ENCODE results near the gene KAT7. TPM values are rescaled to one million over a fixed set of nuclear protein-coding genes. Genes with fewer than 3 reads are reported as not detected.
"Not testable (repeated sequence)": the region's sequence is repeated elsewhere in the genome, so short reads cannot be mapped to it uniquely, and the experiment has no call there.

KAT7 gene
- total RNA-seq, 2 donors from 2014 or later = 191 to 201 TPM

- Mint-ChIP-seq H3K27ac (no peak overlapping the region), H3K4me1 (peaks cover 9% of the 10 kb centered on the region), H3K36me3 (ENCODE audit: low read depth) (peaks cover 5% of the 10 kb centered on the region), H3K27me3 (no peaks in the 10 kb centered on the region), H3K4me3 (peak overlapping the region; percentile 25)
- ATAC-seq (no peak), DNase-seq (no peak)
- no peaks in the 10 kb centered on the region for H3K9me3 ChIP-seq (ENCODE audit: control insufficient read depth, low read length, poor library complexity, severe bottlenecking)
Observed at GRCh38 chr17:49825645-49826044, 37.2 kb downstream of the KAT7 start.

- H3K4me3 Mint-ChIP-seq; H3K36me3 Mint-ChIP-seq (ENCODE audit: low read depth); ATAC-seq; H3K9me3 ChIP-seq (ENCODE audit: control insufficient read depth, low read length, poor library complexity, severe bottlenecking); H3K27me3 Mint-ChIP-seq; H3K4me1 Mint-ChIP-seq; DNase-seq: not testable (repeated sequence)
- H3K27ac Mint-ChIP-seq = peak overlapping the region; percentile 47
Observed at GRCh38 chr17:49828325-49828724, 39.8 kb downstream of the KAT7 start.

DNA sequence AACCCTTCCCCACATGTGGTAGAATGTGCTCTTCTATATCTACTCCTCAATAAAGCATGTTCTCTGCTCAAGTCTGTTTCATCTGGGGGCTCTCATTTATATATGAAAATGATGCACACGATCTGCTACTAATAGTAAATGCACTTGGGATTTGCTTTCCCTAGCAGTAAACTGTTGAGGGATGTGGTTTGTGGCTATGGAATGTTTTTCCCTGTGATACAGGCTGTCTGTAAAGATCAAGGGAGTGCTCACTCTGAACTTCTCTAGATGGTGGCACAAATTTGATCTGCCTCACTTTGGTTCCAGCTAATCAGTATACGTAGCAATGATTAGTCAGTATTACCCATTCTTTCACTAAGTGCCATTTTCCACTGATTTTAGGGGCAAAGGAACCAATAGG lies 40.5 kb downstream of the KAT7 start:
- Mint-ChIP-seq H3K27ac (peak overlapping the region; percentile 47), H3K4me1 (peaks cover 5% of the 10 kb centered on the region), H3K36me3 (ENCODE audit: low read depth) (peaks cover 3% of the 10 kb centered on the region), H3K4me3 (no peak overlapping the region), H3K27me3 (no peaks in the 10 kb centered on the region)
- ATAC-seq (no peak), DNase-seq (no peak)
- H3K9me3 ChIP-seq (ENCODE audit: control insufficient read depth, low read length, poor library complexity, severe bottlenecking) = no peaks in the 10 kb centered on the region

- H3K36me3 Mint-ChIP-seq (ENCODE audit: low read depth) = peaks cover 3% of the 10 kb centered on the region
- no peaks in the 10 kb centered on the region for H3K9me3 ChIP-seq (ENCODE audit: control insufficient read depth, low read length, poor library complexity, severe bottlenecking)
- no peak for DNase-seq
- H3K4me1 Mint-ChIP-seq = peaks cover 9% of the 10 kb centered on the region
- H3K27ac Mint-ChIP-seq = no peak overlapping the region
- H3K27me3 Mint-ChIP-seq = no peaks in the 10 kb centered on the region
- ATAC-seq = no peak
- no peak overlapping the region for H3K4me3 Mint-ChIP-seq
Observed at GRCh38 chr17:49830605-49831004, 42.1 kb downstream of the KAT7 start.

DNA sequence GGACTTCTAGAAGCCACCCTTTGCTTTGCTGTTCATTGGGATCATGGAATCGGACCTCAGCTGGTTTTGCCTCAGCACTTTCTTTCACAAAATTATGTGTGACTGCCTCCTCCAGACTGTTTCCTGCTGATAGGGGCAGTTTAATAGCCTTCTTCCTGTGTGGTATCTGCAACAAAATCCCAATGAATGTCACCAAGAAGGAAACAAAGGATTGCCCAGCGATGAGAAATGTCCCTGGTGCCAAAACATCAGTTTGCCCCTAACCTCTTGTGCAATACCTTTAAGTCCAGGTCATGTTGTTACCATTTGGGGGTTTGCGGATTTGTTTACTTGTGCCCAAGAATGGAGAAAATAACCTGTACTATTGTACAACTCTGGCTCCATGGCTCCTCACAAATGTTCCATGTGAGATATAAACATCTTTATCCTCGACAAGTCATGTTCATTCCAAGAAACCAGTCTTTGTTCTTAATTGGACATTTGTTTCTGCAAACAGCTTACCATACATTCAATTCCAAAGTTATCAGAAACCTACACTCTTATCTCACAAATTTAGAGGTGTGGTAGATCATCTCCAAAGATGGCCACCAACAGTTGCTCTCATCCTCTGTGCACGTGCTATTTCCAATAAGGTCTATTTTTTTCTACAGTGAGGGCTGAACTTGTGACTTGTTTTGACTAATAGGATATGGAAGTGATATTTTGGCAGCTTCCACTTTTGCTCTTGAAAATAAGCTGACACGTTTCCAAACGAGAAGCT lies 44.5 kb downstream of the KAT7 start:
- H3K27me3 Mint-ChIP-seq = no peaks in the 10 kb centered on the region
- no peak for DNase-seq
- no peak for ATAC-seq
- peaks cover 13% of the 10 kb centered on the region for H3K4me1 Mint-ChIP-seq
- H3K36me3 Mint-ChIP-seq (ENCODE audit: low read depth) = peaks cover 5% of the 10 kb centered on the region
- H3K9me3 ChIP-seq (ENCODE audit: control insufficient read depth, low read length, poor library complexity, severe bottlenecking) = no peaks in the 10 kb centered on the region
- peak overlapping the region; percentile 75 for H3K27ac Mint-ChIP-seq
- H3K4me3 Mint-ChIP-seq = no peak overlapping the region

- Mint-ChIP-seq H3K4me1 (peaks cover 12% of the 10 kb centered on the region), H3K27me3 (no peaks in the 10 kb centered on the region), H3K4me3 (no peak overlapping the region), H3K36me3 (ENCODE audit: low read depth) (peaks cover 5% of the 10 kb centered on the region), H3K27ac (peak overlapping the region; percentile 75)
- ATAC-seq = no peak
- DNase-seq = no peak
- no peaks in the 10 kb centered on the region for H3K9me3 ChIP-seq (ENCODE audit: control insufficient read depth, low read length, poor library complexity, severe bottlenecking)
Observed at GRCh38 chr17:49834118-49834743, 45.8 kb downstream of the KAT7 start.

GRCh38 chr17:49835472-49835871 lies 47.0 kb downstream of the KAT7 start:
- Mint-ChIP-seq H3K4me1 (peaks cover 15% of the 10 kb centered on the region), H3K36me3 (ENCODE audit: low read depth) (peaks cover 5% of the 10 kb centered on the region), H3K4me3 (peak overlapping the region; percentile 60), H3K27me3 (no peaks in the 10 kb centered on the region), H3K27ac (peak overlapping the region; percentile 75)
- ATAC-seq = no peak
- no peaks in the 10 kb centered on the region for H3K9me3 ChIP-seq (ENCODE audit: control insufficient read depth, low read length, poor library complexity, severe bottlenecking)
- DNase-seq = no peak

DNA sequence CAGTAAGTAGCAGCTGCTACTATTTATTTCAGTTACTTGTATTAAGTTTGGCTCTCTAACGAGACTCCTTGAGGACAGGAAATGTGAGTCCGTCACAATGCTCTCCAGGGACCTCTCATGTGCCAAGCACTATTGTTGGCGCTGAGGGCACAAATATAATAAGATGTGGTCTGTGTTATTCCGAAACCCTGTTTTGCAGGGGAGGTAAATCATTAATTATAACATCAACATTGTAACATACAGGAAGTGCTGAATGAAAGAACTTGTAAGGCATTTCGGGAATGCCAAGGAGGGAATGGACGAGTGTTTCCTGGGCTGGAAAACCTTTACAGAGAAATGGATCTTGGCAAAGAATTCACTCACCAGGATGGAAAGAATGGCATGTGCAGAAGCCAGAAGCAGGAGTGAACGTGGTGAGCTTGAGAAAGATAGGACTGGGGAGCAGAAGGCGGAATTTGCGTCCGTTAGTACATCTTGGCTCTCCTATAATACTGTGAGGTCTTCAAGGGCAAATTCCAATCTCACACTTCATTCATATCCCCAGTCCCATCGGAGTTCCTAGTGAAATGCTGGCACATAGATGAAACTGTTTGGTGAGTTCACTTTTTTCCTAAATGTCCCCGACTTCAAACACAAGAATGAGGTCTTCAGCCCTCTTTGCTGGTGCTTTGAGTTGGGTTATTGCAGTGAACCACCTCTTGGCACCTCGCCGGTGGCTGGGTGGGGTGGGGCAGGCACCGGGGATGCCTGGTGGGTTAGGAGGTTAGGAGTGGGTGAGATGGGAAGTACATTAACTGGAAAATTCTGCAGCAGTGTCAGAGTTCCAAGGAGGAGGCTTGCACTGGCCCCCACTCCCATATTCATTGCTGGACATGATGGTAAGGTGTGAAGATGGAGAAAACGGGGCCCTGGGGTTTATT lies 47.9 kb downstream of the KAT7 start:
- ATAC-seq (no peak), DNase-seq (no peak)
- Mint-ChIP-seq H3K27ac (peak overlapping the region; percentile 78), H3K4me1 (peaks cover 15% of the 10 kb centered on the region), H3K27me3 (no peaks in the 10 kb centered on the region), H3K4me3 (peak overlapping the region; percentile 46), H3K36me3 (ENCODE audit: low read depth) (peaks cover 5% of the 10 kb centered on the region)
- H3K9me3 ChIP-seq (ENCODE audit: control insufficient read depth, low read length, poor library complexity, severe bottlenecking) = no peaks in the 10 kb centered on the region

GRCh38 chr17:49839455-49839854 lies 51.0 kb downstream of the KAT7 start:
- no peaks in the 10 kb centered on the region for H3K9me3 ChIP-seq (ENCODE audit: control insufficient read depth, low read length, poor library complexity, severe bottlenecking)
- Mint-ChIP-seq H3K27ac (no peak overlapping the region), H3K36me3 (ENCODE audit: low read depth) (peaks cover 8% of the 10 kb centered on the region), H3K27me3 (no peaks in the 10 kb centered on the region), H3K4me1 (peaks cover 13% of the 10 kb centered on the region), H3K4me3 (peak overlapping the region; percentile 62)
- ATAC-seq (no peak), DNase-seq (no peak)

- ATAC-seq (no peak), DNase-seq (no peak)
- peaks cover 15% of the 10 kb centered on the region for H3K4me1 Mint-ChIP-seq
- H3K4me3 Mint-ChIP-seq = no peak overlapping the region
- peaks cover 3% of the 10 kb centered on the region for H3K36me3 Mint-ChIP-seq (ENCODE audit: low read depth)
- no peaks in the 10 kb centered on the region for H3K9me3 ChIP-seq (ENCODE audit: control insufficient read depth, low read length, poor library complexity, severe bottlenecking)
- no peaks in the 10 kb centered on the region for H3K27me3 Mint-ChIP-seq
- H3K27ac Mint-ChIP-seq = no peak overlapping the region
Observed at GRCh38 chr17:49841548-49841947, 53.1 kb downstream of the KAT7 start.

- H3K27ac Mint-ChIP-seq = no peak overlapping the region
Observed at GRCh38 chr17:49842371-49842770, 53.9 kb downstream of the KAT7 start.

DNA sequence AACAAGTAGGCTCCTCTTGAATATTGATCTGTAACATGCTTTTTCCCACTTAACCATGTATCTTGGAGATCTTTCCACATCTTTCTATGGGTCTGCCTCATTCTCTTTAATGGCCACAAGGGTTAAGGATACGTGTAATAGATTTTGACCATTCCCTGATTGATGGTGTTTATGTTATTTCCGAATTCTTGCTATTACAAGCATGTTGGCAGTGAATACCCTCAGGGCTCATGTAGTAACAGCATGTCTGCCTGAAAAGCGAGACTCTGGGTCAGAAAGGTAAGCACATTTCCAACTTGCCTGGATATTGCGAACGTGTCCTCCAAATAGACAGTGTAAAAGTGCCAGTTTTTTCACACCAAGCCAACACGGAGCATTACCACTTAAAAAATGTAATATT lies 54.4 kb downstream of the KAT7 start:
- Mint-ChIP-seq H3K4me1 (peaks cover 17% of the 10 kb centered on the region), H3K4me3 (no peak overlapping the region), H3K36me3 (ENCODE audit: low read depth) (peaks cover 3% of the 10 kb centered on the region), H3K27me3 (no peaks in the 10 kb centered on the region), H3K27ac (no peak overlapping the region)
- no peak for ATAC-seq
- no peaks in the 10 kb centered on the region for H3K9me3 ChIP-seq (ENCODE audit: control insufficient read depth, low read length, poor library complexity, severe bottlenecking)
- DNase-seq = no peak

More at GRCh38 chr17:49842371-49842770, 53.9 kb downstream of the KAT7 start:
- no peak overlapping the region for H3K4me3 Mint-ChIP-seq
- H3K27me3 Mint-ChIP-seq = no peaks in the 10 kb centered on the region
- peaks cover 3% of the 10 kb centered on the region for H3K36me3 Mint-ChIP-seq (ENCODE audit: low read depth)
- H3K9me3 ChIP-seq (ENCODE audit: control insufficient read depth, low read length, poor library complexity, severe bottlenecking) = no peaks in the 10 kb centered on the region
- H3K4me1 Mint-ChIP-seq = peaks cover 15% of the 10 kb centered on the region
- ATAC-seq = no peak
- no peak for DNase-seq

DNA sequence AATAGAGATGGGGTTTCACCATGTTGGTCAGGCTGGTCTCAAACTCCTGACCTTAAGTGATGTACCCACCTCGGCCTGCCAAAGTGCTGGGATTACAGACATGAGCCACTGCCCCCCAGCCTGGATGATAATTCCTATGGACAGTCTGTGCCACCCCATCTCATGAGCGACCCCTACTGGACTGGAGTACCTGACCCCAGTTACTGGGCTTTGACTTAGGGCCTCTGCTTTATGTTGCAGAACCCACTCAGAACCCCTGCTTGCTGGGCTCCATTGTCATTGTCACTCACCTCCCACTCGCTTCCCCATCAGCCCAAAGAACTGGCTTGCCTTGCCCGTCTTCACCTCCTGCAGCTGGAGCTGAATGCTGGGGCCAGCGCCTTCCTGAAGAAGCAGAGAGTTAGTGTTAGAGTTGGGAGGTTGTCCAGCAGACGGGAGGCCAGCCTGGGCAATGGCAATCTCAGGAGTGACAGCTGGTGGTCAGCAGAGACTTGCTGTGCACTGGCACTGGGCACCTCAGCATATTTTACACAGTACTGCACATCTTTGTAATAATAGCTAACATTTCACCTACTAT lies 55.4 kb downstream of the KAT7 start:
- no peaks in the 10 kb centered on the region for H3K27me3 Mint-ChIP-seq
- peaks cover 25% of the 10 kb centered on the region for H3K4me1 Mint-ChIP-seq
- peak overlapping the region; percentile 12 for H3K4me3 Mint-ChIP-seq
- DNase-seq (no peak), ATAC-seq (peak; percentile 27)
- H3K9me3 ChIP-seq (ENCODE audit: control insufficient read depth, low read length, poor library complexity, severe bottlenecking) = no peaks in the 10 kb centered on the region
- H3K27ac Mint-ChIP-seq = no peak overlapping the region
- H3K36me3 Mint-ChIP-seq (ENCODE audit: low read depth) = peaks cover 3% of the 10 kb centered on the region
